GM12878 (cell line): Measurements from ENCODE around the gene CARD11. TPM values are rescaled to one million over a fixed set of nuclear protein-coding genes. Genes with fewer than 3 reads are reported as not detected.

Source experiments
- ATAC-seq: fragments of 200-7000 bp; cut with Tn5 transposase; 3 replicates; pipeline ENCODE4 v1.9.1; 2020; ENCODE audit warnings: mild to moderate bottlenecking, moderate library complexity
- BruUV-seq: library from RNA; stranded (reverse); fragments of 400-500 nt; replicated peaks from 2 replicates; lab custom pipeline; 2021; lab: Mats Ljungman, UMichigan
- CTCF ChIA-PET: fragments of 300-600 bp; sonication (Branson Sonifier 250); formaldehyde crosslinking; extraction: SDS; loops from one replicate; lab custom pipeline; 2021; ENCODE audit warnings: inconsistent platforms; lab: Yijun Ruan, JAX
- POLR2A ChIA-PET: fragments of 350-600 bp; formaldehyde crosslinking; extraction: SDS; loops from one replicate; lab custom pipeline; 2021; ENCODE audit warnings: inconsistent platforms; lab: Charles Lee
- RAD21 ChIA-PET: fragments of 300-600 bp; sonication (Branson Sonifier 250); formaldehyde crosslinking; loops from one replicate; lab custom pipeline; 2023; ENCODE audit warnings: antibody characterized with exemption; ENCODE audit not compliant: unreplicated experiment; lab: Charles Lee
- SMC1A ChIA-PET: fragments of 300-600 bp; sonication (Branson Sonifier 250); formaldehyde crosslinking; loops from one replicate; lab custom pipeline; 2023; ENCODE audit not compliant: unreplicated experiment, uncharacterized antibody; lab: Charles Lee
- DNase-seq: peaks from one replicate; pipeline ENCODE4 v3.0.0-alpha.2; 2011; ENCODE audit warnings: low read depth, low spot score
- FAIRE-seq: peaks from 3 replicates; lab custom pipeline; 2011; peaks lifted over from hg19 to GRCh38; lab: Jason Lieb, UNC
- H2AFZ ChIP-seq: 2 replicates; pipeline ENCODE4 v1.6.0; 2011; ENCODE audit warnings: low read depth, low read length, control low read depth; ENCODE audit not compliant: control insufficient read depth
- H3K27ac ChIP-seq: 2 replicates; pipeline ENCODE4 v1.5.1; 2011; ENCODE audit warnings: control low read depth; ENCODE audit not compliant: control insufficient read depth, insufficient read depth
- H3K27me3 ChIP-seq, 2 experiments: replicated peaks in 1 of 2; 2 replicates each; pipeline versions ENCODE4 v1.6.0 to v1.6.1; 2011; ENCODE audit warnings: low read length in 1 of 2; ENCODE audit not compliant: control insufficient read depth in 2 of 2, insufficient read depth in 2 of 2
- H3K36me3 ChIP-seq, 2 experiments: 2 replicates each; pipeline ENCODE4 v1.5.1; 2011; ENCODE audit warnings: low read length in 1 of 2; ENCODE audit not compliant: control insufficient read depth in 2 of 2, insufficient read depth in 2 of 2
- H3K4me1 ChIP-seq: 2 replicates; pipeline ENCODE4 v1.6.1; 2011; ENCODE audit warnings: mild to moderate bottlenecking, low read length, moderate library complexity, mixed read lengths; ENCODE audit not compliant: control insufficient read depth, insufficient read depth
- H3K4me2 ChIP-seq: 2 replicates; pipeline ENCODE4 v1.6.0; 2011; ENCODE audit warnings: control low read depth; ENCODE audit not compliant: control insufficient read depth, insufficient read depth
- H3K4me3 ChIP-seq: fragments of 200-600 bp; sonication (generic); 2 replicates; pipeline ENCODE4 v1.5.1; 2016
- H3K79me2 ChIP-seq: 2 replicates; pipeline ENCODE4 v1.6.0; 2011; ENCODE audit warnings: low read length; ENCODE audit not compliant: control insufficient read depth, insufficient read depth
- H3K9ac ChIP-seq: 2 replicates; pipeline ENCODE4 v1.8.0; 2011; ENCODE audit warnings: low read length, control low read depth, mixed read lengths; ENCODE audit not compliant: control insufficient read depth, insufficient read depth
- H3K9me3 ChIP-seq: replicated peaks from 3 replicates; pipeline ENCODE4 v1.5.1; 2011; ENCODE audit warnings: mild to moderate bottlenecking, low read length; ENCODE audit not compliant: control insufficient read depth, insufficient read depth
- H4K20me1 ChIP-seq: 2 replicates; pipeline ENCODE4 v1.6.0; 2011; ENCODE audit not compliant: control insufficient read depth, insufficient read depth
- BRCA1 ChIP-seq: IDR thresholded peaks from 2 replicates; pipeline ENCODE4 v1.6.1; 2011; ENCODE audit warnings: low read depth, low read length, improper control_type of control experiment
- CBFB ChIP-seq: IDR thresholded peaks from 2 replicates; pipeline ENCODE4 v1.6.1; 2016; ENCODE audit warnings: antibody characterized with exemption, low read depth
- CBX3 ChIP-seq: fragments of 200-600 bp; sonication (generic); IDR thresholded peaks from 2 replicates; pipeline ENCODE4 v1.6.1; 2016; ENCODE audit warnings: low read depth, borderline replicate concordance
- CHD1 ChIP-seq: IDR thresholded peaks from 2 replicates; pipeline ENCODE4 v1.6.1; 2012; ENCODE audit warnings: low read depth, low read length, improper control_type of control experiment
- CREB1 ChIP-seq: IDR thresholded peaks from 2 replicates; pipeline ENCODE4 v1.6.1; 2012; ENCODE audit warnings: low read depth, mild to moderate bottlenecking, inconsistent platforms
- MEF2A ChIP-seq: IDR thresholded peaks from 2 replicates; pipeline ENCODE4 v1.6.1; 2011; ENCODE audit warnings: low read depth, mild to moderate bottlenecking, low read length, moderate library complexity; ENCODE audit not compliant: insufficient read depth
- NR2F1 ChIP-seq: fragments of 450-650 bp; conservative IDR thresholded peaks from 2 replicates; pipeline ENCODE4 v1.6.1; 2017; ENCODE audit warnings: mild to moderate bottlenecking
- PAX8 ChIP-seq: fragments of 450-650 bp; IDR thresholded peaks from 2 replicates; pipeline ENCODE4 v1.6.1; 2017; ENCODE audit warnings: mild to moderate bottlenecking, moderate library complexity
- POLR2A ChIP-seq: IDR thresholded peaks from 2 replicates; pipeline ENCODE4 v1.6.1; 2011; ENCODE audit warnings: low read depth, mild to moderate bottlenecking, low read length
- SMAD5 ChIP-seq: IDR thresholded peaks from 2 replicates; pipeline ENCODE4 v1.6.1; 2016; ENCODE audit warnings: antibody characterized with exemption, low read depth
- SUPT20H ChIP-seq: IDR thresholded peaks from 2 replicates; pipeline ENCODE4 v1.6.1; 2011; ENCODE audit warnings: low read depth, mild to moderate bottlenecking, low read length, moderate library complexity, borderline replicate concordance; ENCODE audit not compliant: control insufficient read depth
- WGBS: methylation state at CpG from one replicate; pipeline ENCODE4 v1.1.6; 2016; ENCODE audit warnings: low lambda C conversion rate; ENCODE audit not compliant: insufficient replicate concordance, insufficient coverage; ENCODE audit errors: missing lambda C conversion rate; 5-methylcytosine and 5-hydroxymethylcytosine counted together
- in situ Hi-C: fragments of 300-500 bp; cut with MboI; formaldehyde crosslinking; loops from 9 replicates; pipeline ENCODE4 v1.14.3; 2018; ENCODE audit warnings: mixed read lengths
- intact Hi-C: fragments of 100-400 bp; cut with micrococcal nuclease; formaldehyde crosslinking; loops from one replicate; pipeline ENCODE4 v1.14.2; 2022; ENCODE audit not compliant: unreplicated experiment
- polyA plus RNA-seq, 11 experiments: library from polyadenylated mRNA; depleted of rRNA in 4 of 11; unstranded in 6 of 11; stranded (reverse) in 5 of 11; fragments of >200 nt; fragmentation: Nextera tagmentation in 4 of 11; fragmentation: Illumina TruSeq in 1 of 11; extraction: Ambion mirVana in 4 of 11; extraction: Trizol in 1 of 11; gene quantifications; 1 replicate in 1 of 11; 2 replicates in 10 of 11; pipeline versions ENCODE4 v1.2.1 to v1.2.3, GENCODE V29; 2011 to 2016; ENCODE audit warnings: inconsistent platforms in 2 of 11, missing spikeins in 2 of 11, low read depth in 1 of 11
- total RNA-seq, 4 experiments: library from RNA; depleted of rRNA in 3 of 4; stranded (reverse); fragments of >200 nt in 3 of 4; fragmentation: Illumina TruSeq in 1 of 4; extraction: Trizol in 1 of 4; gene quantifications; 2 replicates each; pipeline versions ENCODE4 v1.2.1 to v1.2.3, GENCODE V29; 2013 to 2021

The CARD11 gene
- total and polyA plus RNA-seq, 10 of the 15 experiments (the other 5 are each of a cell fraction or from before 2014, with no cell fraction given) = 0.27 to 72.0 (median 28.4) TPM

DNA sequence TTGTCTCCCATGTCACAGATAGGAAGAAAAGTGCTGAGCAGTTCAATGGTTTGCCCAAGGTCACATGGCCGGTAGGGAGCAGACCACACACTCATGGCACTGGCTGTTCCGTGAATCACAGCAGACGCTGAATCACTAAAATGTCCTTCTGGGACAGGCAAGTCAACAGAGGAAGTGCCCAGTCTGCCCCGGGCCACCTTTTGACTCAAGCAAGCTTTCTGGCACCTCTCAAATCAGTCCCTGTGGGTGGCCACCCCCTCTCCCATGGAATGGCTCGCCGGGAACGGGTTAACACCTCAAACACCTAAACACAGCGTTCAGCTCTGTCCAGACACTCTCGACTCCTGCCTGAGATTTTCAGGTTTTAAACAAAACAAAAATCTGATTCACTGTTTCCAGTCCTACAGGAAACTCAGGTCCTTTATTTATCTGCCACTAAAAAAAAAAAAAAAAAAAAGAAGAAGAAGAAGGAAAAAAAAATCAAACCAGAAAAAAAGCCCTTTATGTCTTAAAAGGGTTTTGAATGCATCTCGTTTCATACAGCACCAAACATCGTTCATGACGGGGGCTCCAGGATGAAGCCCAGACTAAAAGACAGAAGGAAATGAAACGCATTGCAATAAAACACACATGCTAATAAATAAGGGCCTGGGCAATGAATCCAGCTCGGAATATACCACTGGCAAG lies 15.5 kb downstream of the CARD11 start (continued):
- TF ChIP-seq CBFB = no peak
- no peak for TF ChIP-seq BRCA1
- TF ChIP-seq CBX3 = no peak
- no peak for TF ChIP-seq SMAD5
- no peak for TF ChIP-seq CHD1
- TF ChIP-seq NR2F1 = no peak

DNA sequence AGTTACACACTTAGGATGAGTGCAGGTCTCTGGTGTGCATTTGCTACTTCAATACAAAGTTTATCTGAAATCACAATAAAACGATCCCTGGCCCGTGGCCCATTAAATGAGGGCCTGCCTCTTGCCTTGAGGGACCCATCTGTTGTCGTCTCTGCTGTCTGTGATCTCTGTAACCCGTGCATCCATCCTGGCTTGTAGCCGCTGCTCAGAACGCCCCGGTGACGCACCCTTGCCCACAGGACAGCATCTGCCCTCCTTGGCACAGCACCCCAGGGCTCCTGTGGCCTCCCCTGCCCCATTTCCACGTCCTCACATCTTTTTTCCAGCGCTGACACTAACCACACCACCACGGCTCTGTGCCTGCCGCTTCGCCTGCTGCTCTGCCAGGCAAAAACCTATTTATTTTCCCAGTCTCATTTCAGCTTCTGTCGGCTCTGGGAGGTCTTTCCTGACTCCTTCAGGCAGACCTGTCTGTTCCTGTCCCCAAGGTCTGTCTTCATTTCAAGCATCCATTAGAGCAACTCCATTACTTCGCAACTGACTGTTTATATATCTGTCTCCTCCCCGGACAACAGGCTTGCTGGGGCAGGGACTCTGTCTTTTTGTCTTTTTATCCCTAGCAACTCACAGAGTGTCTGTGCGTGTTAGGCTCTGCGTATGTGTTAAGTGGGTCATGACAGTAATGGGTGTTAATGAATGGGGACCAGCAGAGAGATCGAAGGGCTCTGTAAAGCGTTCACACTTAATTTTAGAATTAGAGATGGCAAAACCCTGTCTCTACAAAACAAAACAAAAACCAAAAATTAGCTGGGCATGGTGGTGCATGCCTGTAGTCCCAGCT lies 16.4 kb downstream of the CARD11 start:
- Histone ChIP-seq H4K20me1 (no peaks in the 10 kb centered on the region), H3K27ac (no peak overlapping the region), H3K9me3 (peaks cover 8% of the 10 kb centered on the region), H3K4me3 (no peak overlapping the region), H3K4me2 (no peak overlapping the region), H3K36me3 (peaks cover 0 to 6% of the 10 kb centered on the region in 2 experiments; a peak in 1 of 4 replicates), H3K9ac (no peak overlapping the region), H2AFZ (no peak overlapping the region), H3K27me3 (no peaks in the 10 kb centered on the region), H3K4me1 (no peaks in the 10 kb centered on the region), H3K79me2 (peaks cover 5% of the 10 kb centered on the region)
- FAIRE-seq (no peak), DNase-seq (no peak), ATAC-seq (no peak)
- 96% methylated on average over 20 of the region's 20 CpGs for WGBS
- POLR2A ChIA-PET = no interaction called here
- TF ChIP-seq POLR2A = no peak
- no peak for TF ChIP-seq CREB1
- TF ChIP-seq SUPT20H = no peak
- TF ChIP-seq MEF2A = no peak
- TF ChIP-seq PAX8 = no peak
- in situ Hi-C loops (no loop called here), intact Hi-C loops (no loop called here)
- CTCF ChIA-PET = no interaction called here
- SMC1A ChIA-PET = no interaction called here
- RAD21 ChIA-PET = no interaction called here
- BruUV-seq = no TSS peak
